Endothelial cell of umbilical vein (primary cell): ENCODE data around the gene EPC1.

Experiments
- CTCF ChIP-seq, 2 donors: IDR thresholded peaks; 1 replicate in 1 of 2; 2 replicates in 1 of 2; pipeline ENCODE4 v1.5.1; 2011; ENCODE audit warnings: low read length in 2 of 2, mild to moderate bottlenecking in 2 of 2, moderate library complexity in 2 of 2, control low read depth in 1 of 2, inconsistent platforms in 1 of 2, low read depth in 1 of 2; ENCODE audit not compliant: insufficient read depth in 1 of 2; ENCODE audit errors: extremely low read depth in 1 of 2
- EZH2 ChIP-seq: IDR thresholded peaks from 2 replicates; pipeline ENCODE4 v1.6.1; 2012; ENCODE audit warnings: borderline replicate concordance, low read depth, mild to moderate bottlenecking, moderate library complexity, low read length, inconsistent platforms; ENCODE audit not compliant: severe bottlenecking
- FOS ChIP-seq: IDR thresholded peaks from 2 replicates; pipeline ENCODE4 v1.6.1; 2011; ENCODE audit warnings: mild to moderate bottlenecking, low read length, moderate library complexity, borderline replicate concordance; ENCODE audit not compliant: insufficient read depth
- GATA2 ChIP-seq: IDR thresholded peaks from 2 replicates; pipeline ENCODE4 v1.7.0; 2011; ENCODE audit warnings: low read depth, mild to moderate bottlenecking, moderate library complexity, mixed read lengths, low read length; ENCODE audit not compliant: insufficient read length, insufficient read depth
- JUN ChIP-seq: IDR thresholded peaks from 2 replicates; pipeline ENCODE4 v1.6.1; 2011; ENCODE audit warnings: borderline replicate concordance, low read depth; ENCODE audit not compliant: insufficient read length, insufficient read depth
- MYC ChIP-seq: IDR thresholded peaks from one replicate; pipeline ENCODE4 v1.6.1; 2011; ENCODE audit warnings: mild to moderate bottlenecking, low read depth, low read length
- POLR2A ChIP-seq: IDR thresholded peaks from 2 replicates; pipeline ENCODE4 v1.6.1; 2012; ENCODE audit warnings: low read depth, mild to moderate bottlenecking, control low read depth, low read length
- POLR2AphosphoS5 ChIP-seq: IDR thresholded peaks from 2 replicates; pipeline ENCODE4 v1.6.1; 2012; ENCODE audit warnings: low read depth, mild to moderate bottlenecking, control low read depth, low read length, moderate library complexity; ENCODE audit not compliant: insufficient read depth
- TF ChIP-seq, protein P1 (sequence below): IDR thresholded peaks from 2 replicates; pipeline ENCODE4 v1.6.1; 2011; ENCODE audit not compliant: insufficient read depth, insufficient read length

GRCh38 chr10:32375631-32376030 is 28.7 kb upstream of the EPC1 start:
- TF ChIP-seq EZH2 (no peak), JUN (no peak), POLR2AphosphoS5 (no peak), CTCF (IDR thresholded peaks at IDR 0.05; ENCODE audit: extremely low read depth in 1 of 2, insufficient read depth in 1 of 2, low read depth in 1 of 2, low read length in 2 of 2) (no peak), POLR2A (no peak), GATA2 (no peak), MYC (no peak), FOS (no peak)
- TF ChIP-seq, protein P1, sequence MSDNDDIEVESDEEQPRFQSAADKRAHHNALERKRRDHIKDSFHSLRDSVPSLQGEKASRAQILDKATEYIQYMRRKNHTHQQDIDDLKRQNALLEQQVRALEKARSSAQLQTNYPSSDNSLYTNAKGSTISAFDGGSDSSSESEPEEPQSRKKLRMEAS = no peak
